Measurements from ENCODE around the gene KCTD20. TPM values are rescaled to one million over a fixed set of nuclear protein-coding genes. Genes with fewer than 3 reads are reported as not detected.

Gene KCTD20
- total RNA-seq, 1 donor from 2014 or later: 52.3 TPM

- intact Hi-C loops (cut with micrococcal nuclease): no loop called here
Measured at GRCh38 chr6:36492092-36492491, 49.3 kb downstream of the KCTD20 start.

GRCh38 chr6:36492621-36493020 is 49.8 kb downstream of the KCTD20 start:
- intact Hi-C loops (cut with micrococcal nuclease): no loop called here

GRCh38 chr6:36493319-36493718 is 50.5 kb downstream of the KCTD20 start:
- intact Hi-C loops (cut with micrococcal nuclease): no loop called here

GRCh38 chr6:36493859-36494258 is 51.1 kb downstream of the KCTD20 start:
- intact Hi-C loops (cut with micrococcal nuclease): no loop called here

GRCh38 chr6:36495086-36495485 is 52.3 kb downstream of the KCTD20 start:
- intact Hi-C loops (cut with micrococcal nuclease): no loop called here

- intact Hi-C loops (cut with micrococcal nuclease): no loop called here
Measured at GRCh38 chr6:36499918-36500317, 57.1 kb downstream of the KCTD20 start.

- intact Hi-C loops (cut with micrococcal nuclease): no loop called here
Measured at GRCh38 chr6:36501686-36502085, 58.9 kb downstream of the KCTD20 start.

- intact Hi-C loops (cut with micrococcal nuclease): no loop called here
Measured at GRCh38 chr6:36504181-36504580, 61.4 kb downstream of the KCTD20 start.

- intact Hi-C loops (cut with micrococcal nuclease): no loop called here
Measured at GRCh38 chr6:36504982-36505381, 62.2 kb downstream of the KCTD20 start.

- intact Hi-C loops (cut with micrococcal nuclease): no loop called here
Measured at GRCh38 chr6:36505744-36506534, 63.1 kb downstream of the KCTD20 start.

GRCh38 chr6:36506611-36507010 is 63.8 kb downstream of the KCTD20 start:
- intact Hi-C loops (cut with micrococcal nuclease): no loop called here

GRCh38 chr6:36508532-36508931 is 65.7 kb downstream of the KCTD20 start:
- intact Hi-C loops (cut with micrococcal nuclease): no loop called here

GRCh38 chr6:36510365-36510764 is 67.6 kb downstream of the KCTD20 start:
- intact Hi-C loops (cut with micrococcal nuclease): no loop called here

- intact Hi-C loops (cut with micrococcal nuclease): no loop called here
Measured at GRCh38 chr6:36514554-36515456, 72.0 kb downstream of the KCTD20 start.

- intact Hi-C loops (cut with micrococcal nuclease): no loop called here
Measured at GRCh38 chr6:36515844-36516243, 73.0 kb downstream of the KCTD20 start.

- intact Hi-C loops (cut with micrococcal nuclease): no loop called here
Measured at GRCh38 chr6:36516559-36516958, 73.8 kb downstream of the KCTD20 start.

GRCh38 chr6:36516988-36517387 is 74.2 kb downstream of the KCTD20 start:
- intact Hi-C loops (cut with micrococcal nuclease): no loop called here

- intact Hi-C loops (cut with micrococcal nuclease): no loop called here
Measured at GRCh38 chr6:36517408-36517807, 74.6 kb downstream of the KCTD20 start.

- intact Hi-C loops (cut with micrococcal nuclease): no loop called here
Measured at GRCh38 chr6:36519352-36519751, 76.6 kb downstream of the KCTD20 start.

- intact Hi-C loops (cut with micrococcal nuclease): no loop called here
Measured at GRCh38 chr6:36523451-36523850, 80.7 kb downstream of the KCTD20 start.

- intact Hi-C loops (cut with micrococcal nuclease): no loop called here
Measured at GRCh38 chr6:36523936-36524499, 81.2 kb downstream of the KCTD20 start.

- intact Hi-C loops (cut with micrococcal nuclease): no loop called here
Measured at GRCh38 chr6:36524871-36525270, 82.1 kb downstream of the KCTD20 start.

Data from T-helper 2 cell treated with Interferon-gamma antibody and Interleukin-4, amounts not matched to agents 100 ng/mL and 5 ng/mL, for 36 hours (primary cell).